Measurements from ENCODE around the gene NOXO1. TPM values are rescaled to one million over a fixed set of nuclear protein-coding genes. Genes with fewer than 3 reads are reported as not detected.
A peak's percentile ranks its signal among the peaks of the same experiment; 100 is the strongest.

NOXO1 gene
- total RNA-seq, 3 donors from 2014 or later, result 0.88 to 0.98 TPM; not detected in 1

DNA sequence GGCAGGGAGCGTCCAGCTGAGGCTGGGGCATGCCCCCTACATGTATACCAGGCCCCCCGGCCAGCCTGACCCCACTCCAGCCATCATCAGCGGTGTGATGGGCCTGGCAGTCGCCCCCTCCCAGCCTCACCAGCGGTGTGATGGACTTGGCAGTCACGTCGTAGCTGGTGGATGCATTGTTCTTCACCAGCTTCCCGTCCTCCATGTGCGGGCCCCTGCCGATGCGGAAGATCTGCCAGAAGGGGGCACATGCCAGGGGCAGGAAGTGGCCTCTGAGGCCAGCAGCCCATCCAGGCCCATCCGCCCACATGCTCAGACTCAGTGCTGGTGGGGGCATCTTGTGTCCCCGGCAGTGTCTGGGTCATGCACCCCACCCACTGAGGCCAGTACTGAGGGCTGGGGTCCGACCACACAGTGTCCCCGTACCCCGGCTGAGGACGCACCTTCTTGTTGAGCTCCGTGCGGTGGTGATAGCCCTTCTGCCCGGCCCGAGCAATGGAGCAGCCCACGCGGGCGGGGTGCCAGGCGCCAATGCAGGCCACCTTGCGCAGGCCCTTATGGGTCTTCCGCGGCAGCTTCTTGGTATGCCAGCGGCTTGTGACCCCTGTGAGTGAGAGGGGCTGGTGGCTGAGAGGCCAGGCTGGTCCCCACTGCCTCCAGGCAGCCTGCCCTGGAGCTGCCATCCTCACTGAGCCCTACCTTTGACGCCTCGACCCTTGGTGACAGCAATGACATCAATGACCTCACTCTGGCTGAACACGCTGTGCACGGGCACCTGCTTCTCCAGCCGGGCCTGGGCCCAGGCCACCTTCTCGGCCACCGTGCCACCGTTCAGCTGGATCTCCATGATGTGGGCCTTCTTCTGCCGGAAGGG is 34.5 kb downstream of the NOXO1 start:
- Histone ChIP-seq H3K4me1 (peaks cover 0 to 9% of the 10 kb centered on the region in 2 donors), H3K4me3 (no peak overlapping the region), H3K36me3 (no peaks in the 10 kb centered on the region), H3K27me3 (no peaks in the 10 kb centered on the region), H3K27ac (no peak overlapping the region), H3K9me3 (no peaks in the 10 kb centered on the region)
- DNase-seq (ENCODE audit: low spot score in 2 of 2), result no peak
- intact Hi-C loops (cut with DNase I; ENCODE audit: low total_unique reads), result no loop called here
- TF ChIP-seq, protein P1, sequence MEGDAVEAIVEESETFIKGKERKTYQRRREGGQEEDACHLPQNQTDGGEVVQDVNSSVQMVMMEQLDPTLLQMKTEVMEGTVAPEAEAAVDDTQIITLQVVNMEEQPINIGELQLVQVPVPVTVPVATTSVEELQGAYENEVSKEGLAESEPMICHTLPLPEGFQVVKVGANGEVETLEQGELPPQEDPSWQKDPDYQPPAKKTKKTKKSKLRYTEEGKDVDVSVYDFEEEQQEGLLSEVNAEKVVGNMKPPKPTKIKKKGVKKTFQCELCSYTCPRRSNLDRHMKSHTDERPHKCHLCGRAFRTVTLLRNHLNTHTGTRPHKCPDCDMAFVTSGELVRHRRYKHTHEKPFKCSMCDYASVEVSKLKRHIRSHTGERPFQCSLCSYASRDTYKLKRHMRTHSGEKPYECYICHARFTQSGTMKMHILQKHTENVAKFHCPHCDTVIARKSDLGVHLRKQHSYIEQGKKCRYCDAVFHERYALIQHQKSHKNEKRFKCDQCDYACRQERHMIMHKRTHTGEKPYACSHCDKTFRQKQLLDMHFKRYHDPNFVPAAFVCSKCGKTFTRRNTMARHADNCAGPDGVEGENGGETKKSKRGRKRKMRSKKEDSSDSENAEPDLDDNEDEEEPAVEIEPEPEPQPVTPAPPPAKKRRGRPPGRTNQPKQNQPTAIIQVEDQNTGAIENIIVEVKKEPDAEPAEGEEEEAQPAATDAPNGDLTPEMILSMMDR (IDR thresholded peaks at IDR 0.05), result no peak
- TF ChIP-seq POLR2AphosphoS5 (IDR thresholded peaks at IDR 0.05) (no peak), POLR2A (IDR thresholded peaks at IDR 0.05) (no peak)

DNA sequence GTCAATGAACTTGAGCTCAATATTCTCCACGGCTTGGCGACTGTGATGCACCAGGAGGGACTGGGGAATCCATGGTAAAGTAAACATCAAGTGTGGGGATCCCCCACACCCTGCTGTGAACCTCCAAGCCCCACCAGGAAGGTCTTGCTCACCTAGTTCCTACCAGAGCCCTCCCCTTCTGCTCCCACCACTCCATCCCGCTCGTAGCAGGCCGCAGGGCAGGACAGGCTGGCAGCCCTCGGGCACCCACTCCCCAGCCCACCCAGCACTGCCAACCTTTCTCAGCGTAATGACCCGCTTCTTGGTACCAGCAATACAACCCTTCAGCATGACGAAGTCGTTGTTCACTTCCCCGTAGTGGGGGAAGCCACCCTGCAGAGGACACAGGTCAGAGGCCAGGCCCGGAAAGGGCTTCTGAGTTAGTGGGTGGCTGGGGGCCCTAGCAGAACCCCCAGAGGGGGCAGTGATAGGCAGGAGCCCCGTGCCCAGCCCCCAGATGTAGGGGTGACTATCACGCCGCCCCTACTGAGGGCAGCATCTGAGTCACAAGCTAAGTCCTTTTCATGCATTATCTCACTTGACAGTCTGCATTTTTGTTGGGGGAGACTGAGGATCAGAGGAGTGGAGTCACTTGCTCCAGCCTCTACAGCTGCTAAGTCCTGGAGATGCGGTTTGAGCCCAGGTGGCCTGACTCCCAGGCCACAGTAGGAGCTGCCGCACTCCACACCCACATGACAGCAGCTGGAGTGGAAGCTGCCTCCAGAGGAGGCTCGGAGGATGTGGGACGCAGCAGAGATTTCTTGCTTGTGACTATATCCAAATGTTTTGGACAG is 35.5 kb downstream of the NOXO1 start:
- intact Hi-C loops (cut with DNase I; ENCODE audit: low total_unique reads), result no loop called here
- DNase-seq (ENCODE audit: low spot score in 2 of 2), result no peak
- no peak for TF ChIP-seq POLR2A (IDR thresholded peaks at IDR 0.05)
- TF ChIP-seq POLR2AphosphoS5 (IDR thresholded peaks at IDR 0.05), result no peak
- TF ChIP-seq, protein P1 (IDR thresholded peaks at IDR 0.05), result no peak

DNA sequence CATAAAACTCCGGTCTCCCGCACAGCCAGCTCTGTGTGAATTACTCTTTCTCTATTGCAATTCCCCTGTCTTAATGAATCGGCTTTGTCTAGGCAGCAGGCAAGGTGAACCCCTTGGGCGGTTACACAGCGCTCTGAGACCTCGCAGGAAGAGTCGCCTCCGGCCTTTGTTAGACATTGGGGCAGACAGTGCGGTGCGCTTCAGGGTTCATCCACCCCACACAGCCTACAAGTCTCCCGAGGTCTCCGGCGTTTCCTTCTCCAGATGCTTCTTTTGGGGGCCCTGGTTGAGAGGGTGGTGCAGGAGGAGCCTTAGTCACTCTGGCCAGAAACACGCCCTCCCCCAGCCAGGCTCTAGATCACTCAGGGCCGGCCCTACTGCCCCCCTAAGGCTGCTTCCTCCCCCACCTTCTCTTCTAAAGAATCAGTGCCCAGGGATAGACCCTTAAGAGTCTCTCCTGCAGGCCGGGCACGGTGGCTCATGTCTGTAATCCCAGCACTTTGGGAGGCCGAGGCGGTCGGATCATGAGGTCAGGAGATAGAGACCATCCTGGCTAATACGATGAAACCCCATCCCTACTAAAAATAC is 36.6 kb downstream of the NOXO1 start:
- Histone ChIP-seq H3K36me3 (no peaks in the 10 kb centered on the region), H3K4me1 (peaks cover 0 to 10% of the 10 kb centered on the region in 2 donors), H3K27ac (no peak overlapping the region), H3K9me3 (no peaks in the 10 kb centered on the region), H3K4me3 (no peak overlapping the region), H3K27me3 (no peaks in the 10 kb centered on the region)
- intact Hi-C loops (cut with DNase I; ENCODE audit: low total_unique reads), result no loop called here
- DNase-seq (ENCODE audit: low spot score in 2 of 2), result no peak
- no peak for TF ChIP-seq POLR2A (IDR thresholded peaks at IDR 0.05)
- TF ChIP-seq, protein P1 (IDR thresholded peaks at IDR 0.05), result no peak

More for the DNA sequence above, 35.5 kb downstream of the NOXO1 start:
- Histone ChIP-seq H3K27ac (no peak overlapping the region), H3K27me3 (no peaks in the 10 kb centered on the region), H3K4me3 (no peak overlapping the region), H3K36me3 (no peaks in the 10 kb centered on the region), H3K9me3 (no peaks in the 10 kb centered on the region), H3K4me1 (peaks cover 0 to 10% of the 10 kb centered on the region in 2 donors)

DNA sequence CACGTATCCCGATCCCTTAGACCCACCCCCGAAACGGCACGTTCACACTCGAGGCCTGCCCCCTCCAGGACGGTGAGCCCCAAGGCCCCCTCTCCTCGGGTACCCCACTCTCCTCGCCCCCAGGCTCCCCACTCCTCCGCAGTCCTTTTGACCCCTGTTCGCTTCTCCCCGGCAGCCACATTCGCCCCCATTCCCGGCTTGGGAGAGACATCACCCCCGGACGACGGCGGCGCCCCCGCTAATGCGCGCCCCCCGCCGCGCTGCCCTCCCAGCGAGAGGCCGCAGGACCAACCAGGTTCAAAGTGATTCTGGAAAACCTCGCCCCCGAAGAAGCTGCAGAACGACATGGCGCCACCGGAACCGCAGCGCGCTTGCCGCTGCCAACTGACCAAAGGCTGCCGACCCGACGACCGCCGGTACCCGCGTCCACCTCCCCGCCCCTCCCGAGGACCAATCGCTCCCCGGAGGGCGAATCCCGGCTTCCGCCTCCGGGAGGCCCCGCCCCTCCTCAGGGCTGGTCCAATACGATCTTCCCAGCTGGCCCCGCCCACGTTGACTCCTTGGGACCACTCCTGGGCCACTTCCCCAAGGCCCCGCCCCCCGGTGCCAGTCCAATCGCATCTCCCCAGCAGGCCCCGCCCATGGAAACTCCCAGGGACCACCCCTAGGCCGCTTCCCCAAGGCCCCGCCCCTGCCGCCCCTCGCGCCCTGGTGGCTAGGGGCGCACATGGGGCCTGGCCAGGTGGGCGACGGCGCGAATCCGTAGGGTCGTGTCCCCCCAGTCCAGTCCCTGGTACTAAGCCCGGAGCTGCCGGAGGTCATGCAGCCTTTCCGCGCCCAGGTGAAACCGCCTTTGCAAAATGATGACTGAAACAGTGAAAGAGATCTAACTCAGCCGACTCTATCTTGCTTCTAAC is 38.2 kb downstream of the NOXO1 start, which contains the start of gene MSRB1:
MSRB1 (minus strand) TSS at position 390 of the 917 bp plus-strand sequence; CDS start at position 347, 43 bp downstream.
- peak within 1 kb of the TSS; percentile 75 to 77 for H3K27ac ChIP-seq
- TF ChIP-seq POLR2AphosphoS5 (IDR thresholded peaks at IDR 0.05), result peak; percentile 64 to 67 (median 66)
- TF ChIP-seq, protein P1 (IDR thresholded peaks at IDR 0.05), result no peak
- TF ChIP-seq POLR2A (IDR thresholded peaks at IDR 0.05), result peak; percentile 64
- H3K36me3 ChIP-seq, result no peaks in the 10 kb centered on the region
- intact Hi-C loops (cut with DNase I; ENCODE audit: low total_unique reads), result no loop called here
- DNase-seq (ENCODE audit: low spot score in 2 of 2), result peak; percentile 99 to 100
- H3K4me1 ChIP-seq, result peaks cover 0 to 10% of the 10 kb centered on the region in 2 donors
- no peaks in the 10 kb centered on the region for H3K27me3 ChIP-seq
- H3K9me3 ChIP-seq, result no peaks in the 10 kb centered on the region
- peak within 1 kb of the TSS; percentile 74 to 86 (median 84) for H3K4me3 ChIP-seq

All from breast epithelium (tissue), 4 donors.